NT2/D1 (cell line): ENCODE data around the gene HSDL1.

Source experiments
- DNase-seq: peaks from one replicate; pipeline ENCODE4 v3.0.0-alpha.2; 2011; ENCODE audit warnings: low read depth, low spot score
- H3K27me3 ChIP-seq: 2 replicates; pipeline ENCODE4 v1.6.0; 2011; ENCODE audit warnings: mild to moderate bottlenecking; ENCODE audit not compliant: insufficient read length, insufficient read depth
- H3K36me3 ChIP-seq: 2 replicates; pipeline ENCODE4 v1.6.1; 2011; ENCODE audit warnings: mild to moderate bottlenecking, low read length, mixed read lengths; ENCODE audit not compliant: insufficient read depth, insufficient read length
- H3K4me1 ChIP-seq: 2 replicates; pipeline ENCODE4 v1.5.1; 2011; ENCODE audit not compliant: insufficient read depth, insufficient read length
- H3K4me3 ChIP-seq: 2 replicates; pipeline ENCODE4 v1.5.1; 2011; ENCODE audit warnings: low read depth; ENCODE audit not compliant: insufficient read length
- H3K9ac ChIP-seq: 2 replicates; pipeline ENCODE4 v1.6.0; 2011; ENCODE audit warnings: low read depth; ENCODE audit not compliant: insufficient read length
- H3K9me3 ChIP-seq: 2 replicates; pipeline ENCODE4 v1.5.1; 2011; ENCODE audit warnings: mild to moderate bottlenecking, low read length; ENCODE audit not compliant: insufficient read depth
- SUZ12 ChIP-seq: IDR thresholded peaks from 2 replicates; pipeline ENCODE4 v1.6.1; 2011; ENCODE audit not compliant: insufficient read length, insufficient read depth; ENCODE audit errors: extremely low read depth
- YY1 ChIP-seq: IDR thresholded peaks from 2 replicates; pipeline ENCODE4 v1.6.1; 2011; ENCODE audit not compliant: insufficient read length, insufficient read depth
- ZNF274 ChIP-seq: IDR thresholded peaks from 2 replicates; pipeline ENCODE4 v1.6.1; 2011; ENCODE audit warnings: mild to moderate bottlenecking, low read depth, low read length

HSDL1 gene

GRCh38 chr16:84183911-84184591 is 39.1 kb upstream of the HSDL1 start:
- Histone ChIP-seq H3K27me3 (no peaks in the 10 kb centered on the region), H3K9ac (no peak overlapping the region), H3K4me1 (peaks cover 3% of the 10 kb centered on the region), H3K9me3 (no peaks in the 10 kb centered on the region), H3K4me3 (no peak overlapping the region), H3K36me3 (peaks cover 65% of the 10 kb centered on the region)
- TF ChIP-seq SUZ12 (no peak), YY1 (no peak), ZNF274 (no peak)
- no peak for DNase-seq

DNA sequence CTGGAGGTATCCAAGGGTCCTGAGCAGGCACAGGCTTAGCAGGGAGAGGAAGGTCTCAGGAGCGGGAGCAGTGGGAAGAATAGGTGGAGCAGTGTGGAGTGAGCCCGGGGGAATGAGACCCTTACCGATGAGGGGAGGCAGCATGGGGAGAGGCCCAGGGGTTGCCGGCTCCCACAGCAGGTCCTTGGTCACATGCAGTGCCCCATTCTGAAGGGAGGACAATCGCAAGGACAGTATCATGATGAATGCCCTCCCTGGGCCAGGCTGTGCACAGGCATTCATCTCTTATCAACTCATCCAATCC is 38.5 kb upstream of the HSDL1 start:
- Histone ChIP-seq H3K9me3 (no peaks in the 10 kb centered on the region), H3K9ac (no peak overlapping the region), H3K36me3 (peaks cover 70% of the 10 kb centered on the region), H3K4me1 (peaks cover 5% of the 10 kb centered on the region), H3K4me3 (no peak overlapping the region), H3K27me3 (no peaks in the 10 kb centered on the region)
- no peak for TF ChIP-seq ZNF274
- no peak for TF ChIP-seq SUZ12
- no peak for TF ChIP-seq YY1
- DNase-seq, result no peak

DNA sequence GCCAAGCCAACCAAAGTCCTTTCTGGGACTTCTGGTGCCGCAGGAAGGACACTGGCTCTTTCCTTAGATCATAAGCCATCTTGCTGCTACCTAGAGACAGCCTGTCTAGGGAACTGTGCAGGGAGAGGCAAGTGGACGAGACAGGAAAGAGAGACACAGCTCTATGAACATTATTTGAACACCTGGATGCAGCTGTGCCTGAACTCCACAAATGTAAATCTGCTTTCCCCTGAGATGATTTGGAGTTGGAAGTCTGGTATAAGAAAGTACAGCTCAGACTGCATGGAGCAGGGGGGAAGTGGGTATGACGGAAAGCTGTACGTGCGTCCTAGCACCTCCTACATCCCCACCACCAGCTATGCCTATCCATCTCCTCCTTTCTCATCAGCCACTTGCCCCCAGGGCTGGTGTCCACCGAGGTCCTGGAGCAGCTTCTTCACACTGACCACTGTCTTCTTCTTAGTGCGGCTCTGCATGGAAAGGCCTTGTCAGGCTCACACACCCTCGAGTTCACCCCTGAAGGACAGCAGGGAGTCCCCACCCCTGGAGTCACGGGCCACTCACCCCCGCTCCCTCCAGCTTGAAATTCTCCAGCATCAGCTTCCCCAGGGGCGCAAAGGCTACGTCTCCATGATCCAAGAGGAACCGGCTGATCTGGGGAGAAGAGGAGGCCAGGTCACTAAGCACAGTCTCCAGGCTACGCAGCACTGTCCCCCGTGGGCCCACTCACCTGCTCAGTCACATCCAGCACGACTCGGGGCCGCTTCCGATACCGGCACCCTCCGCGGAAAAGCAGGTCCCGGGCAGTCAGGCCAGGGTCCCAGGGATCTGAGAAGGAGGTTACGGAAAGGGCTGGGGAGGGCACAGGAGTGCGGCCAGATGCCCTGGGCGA is 37.9 kb upstream of the HSDL1 start:
- no peaks in the 10 kb centered on the region for H3K27me3 ChIP-seq
- H3K36me3 ChIP-seq, result peaks cover 76% of the 10 kb centered on the region
- no peak for TF ChIP-seq YY1
- no peak for TF ChIP-seq ZNF274
- no peak for TF ChIP-seq SUZ12
- no peak overlapping the region for H3K9ac ChIP-seq
- no peak for DNase-seq
- H3K4me3 ChIP-seq, result no peak overlapping the region
- no peaks in the 10 kb centered on the region for H3K9me3 ChIP-seq
- H3K4me1 ChIP-seq, result peaks cover 5% of the 10 kb centered on the region

- no peaks in the 10 kb centered on the region for H3K27me3 ChIP-seq
- DNase-seq, result no peak
- no peak overlapping the region for H3K9ac ChIP-seq
- H3K4me3 ChIP-seq, result no peak overlapping the region
- no peak for TF ChIP-seq ZNF274
- TF ChIP-seq YY1, result no peak
- no peak for TF ChIP-seq SUZ12
- H3K4me1 ChIP-seq, result peaks cover 9% of the 10 kb centered on the region
- peaks cover 82% of the 10 kb centered on the region for H3K36me3 ChIP-seq
- no peaks in the 10 kb centered on the region for H3K9me3 ChIP-seq
These were observed 37.1 kb upstream of the HSDL1 start for GRCh38 chr16:84182104-84182503.

DNA sequence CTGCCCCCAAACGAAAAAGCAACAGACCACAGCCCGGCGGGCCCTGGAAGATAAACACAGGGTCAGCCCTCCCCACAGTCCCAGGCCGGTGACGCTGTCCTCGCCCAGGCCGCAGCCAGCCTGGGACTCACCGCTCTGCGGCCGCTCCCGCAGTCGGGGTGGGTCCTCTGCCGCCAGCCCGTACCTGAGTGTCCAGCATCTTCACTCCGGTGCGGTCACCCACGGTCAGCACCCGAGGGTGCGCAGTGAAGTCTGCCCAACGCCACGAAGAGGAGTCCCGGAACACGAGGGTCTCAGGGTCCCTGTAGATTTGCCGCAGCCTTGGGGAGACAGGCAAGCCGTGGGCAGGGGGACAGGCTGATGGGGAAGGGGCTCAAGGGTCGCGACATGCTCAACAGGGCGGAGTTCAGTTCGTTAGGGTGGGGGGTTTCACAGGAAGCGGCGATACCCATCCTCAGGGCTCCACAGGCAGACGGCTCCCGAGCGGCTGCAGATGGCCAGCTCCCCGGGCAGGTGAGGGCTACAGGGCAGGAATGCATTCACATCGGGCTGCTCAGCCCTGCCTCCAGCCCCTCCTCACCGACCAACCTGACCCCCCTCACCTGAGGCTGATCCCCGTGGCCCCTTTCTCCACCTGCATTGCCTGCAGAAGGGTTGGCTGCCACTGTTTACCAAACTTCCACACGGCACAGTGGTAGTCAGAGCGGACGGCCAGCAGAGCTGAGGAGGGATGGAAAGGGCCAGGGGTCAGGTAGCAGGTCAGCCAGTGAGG is 36.4 kb upstream of the HSDL1 start:
- H3K36me3 ChIP-seq, result peaks cover 82% of the 10 kb centered on the region
- H3K27me3 ChIP-seq, result no peaks in the 10 kb centered on the region
- H3K4me3 ChIP-seq, result no peak overlapping the region
- H3K9me3 ChIP-seq, result no peaks in the 10 kb centered on the region
- no peak overlapping the region for H3K9ac ChIP-seq
- DNase-seq, result no peak
- H3K4me1 ChIP-seq, result peaks cover 16% of the 10 kb centered on the region
- TF ChIP-seq SUZ12 (no peak), ZNF274 (no peak), YY1 (no peak)

GRCh38 chr16:84180519-84181140 is 35.7 kb upstream of the HSDL1 start:
- Histone ChIP-seq H3K36me3 (peaks cover 82% of the 10 kb centered on the region), H3K27me3 (no peaks in the 10 kb centered on the region), H3K9me3 (no peaks in the 10 kb centered on the region), H3K9ac (peak overlapping the region; percentile 46), H3K4me1 (peaks cover 21% of the 10 kb centered on the region), H3K4me3 (no peak overlapping the region)
- DNase-seq, result no peak
- TF ChIP-seq YY1 (no peak), SUZ12 (no peak), ZNF274 (no peak)

DNA sequence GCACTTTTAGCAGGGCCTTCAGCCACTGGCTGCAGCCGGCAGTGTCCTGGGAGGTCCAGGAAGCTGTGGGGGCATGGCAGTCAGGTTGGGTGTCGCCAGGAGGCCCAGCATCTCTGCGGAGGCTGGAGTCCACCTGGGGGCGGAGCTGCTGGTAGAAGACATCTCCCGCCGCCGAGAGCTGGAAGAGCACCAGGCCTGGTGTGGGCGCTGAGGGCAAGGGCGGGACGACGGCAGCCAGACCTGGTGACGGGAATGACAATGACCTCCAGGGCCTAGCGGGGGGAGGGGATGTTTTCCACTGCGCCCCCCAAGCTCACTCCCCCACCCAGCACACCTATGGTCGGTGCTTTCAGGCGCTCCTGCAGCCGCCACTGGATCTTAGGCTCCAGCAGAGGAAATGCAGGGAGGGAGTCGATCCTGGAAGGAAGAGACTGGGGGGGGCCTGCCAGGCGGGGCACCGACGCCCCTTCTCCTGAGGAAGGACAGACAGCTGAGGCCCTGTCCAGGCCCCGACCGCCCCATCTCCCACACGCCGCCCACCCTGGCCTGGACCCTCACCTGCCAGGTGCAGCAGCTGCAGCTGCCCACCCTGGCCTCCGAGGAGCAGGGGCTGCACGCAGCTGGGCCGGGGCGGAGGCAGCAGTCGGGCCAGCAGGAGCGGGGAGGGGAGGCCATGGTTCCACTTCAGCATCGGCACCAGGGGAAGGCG is 34.8 kb upstream of the HSDL1 start:
- no peak overlapping the region for H3K9ac ChIP-seq
- H3K4me3 ChIP-seq, result no peak overlapping the region
- no peak for DNase-seq
- H3K9me3 ChIP-seq, result no peaks in the 10 kb centered on the region
- TF ChIP-seq SUZ12 (no peak), YY1 (no peak), ZNF274 (no peak)
- H3K36me3 ChIP-seq, result peaks cover 74% of the 10 kb centered on the region
- peaks cover 24% of the 10 kb centered on the region for H3K4me1 ChIP-seq
- no peaks in the 10 kb centered on the region for H3K27me3 ChIP-seq
